H9 (cell line): Measurements from ENCODE around the gene RANBP3. TPM values are rescaled to one million over a fixed set of nuclear protein-coding genes. Genes with fewer than 3 reads are reported as not detected.

Experiments used
- DNase-seq: peaks from one replicate; pipeline ENCODE4 v3.0.0-alpha.2; 2017
- H2AFZ ChIP-seq: one replicate; pipeline ENCODE4 v1.6.1; 2013; ENCODE audit warnings: mild to moderate bottlenecking, low read length, control low read depth, moderate library complexity
- H2AK5ac ChIP-seq: 2 replicates; pipeline ENCODE4 v1.6.1; 2013; ENCODE audit warnings: low read length, control low read depth, mixed read lengths; ENCODE audit not compliant: insufficient read length
- H2BK120ac ChIP-seq: one replicate; pipeline ENCODE4 v1.6.1; 2013; ENCODE audit warnings: low read depth, mild to moderate bottlenecking, low read length, control low read depth, inconsistent platforms; ENCODE audit not compliant: poor library complexity, severe bottlenecking
- H2BK12ac ChIP-seq: 2 replicates; pipeline ENCODE4 v1.6.1; 2013; ENCODE audit warnings: low read length, control low read depth, mixed read lengths, low read depth; ENCODE audit not compliant: insufficient read length
- H2BK15ac ChIP-seq: 2 replicates; pipeline ENCODE4 v1.6.1; 2013; ENCODE audit warnings: low read depth, low read length, control low read depth
- H2BK20ac ChIP-seq: one replicate; pipeline ENCODE4 v1.6.1; 2013; ENCODE audit warnings: low read depth, mild to moderate bottlenecking, low read length, control low read depth, inconsistent platforms; ENCODE audit not compliant: poor library complexity, severe bottlenecking
- H2BK5ac ChIP-seq: 2 replicates; pipeline ENCODE4 v1.6.1; 2013; ENCODE audit warnings: low read length, control low read depth, mixed read lengths; ENCODE audit not compliant: insufficient read length
- H3K14ac ChIP-seq: 2 replicates; pipeline ENCODE4 v1.6.1; 2013; ENCODE audit warnings: low read length, control low read depth; ENCODE audit not compliant: insufficient read depth
- H3K18ac ChIP-seq: 2 replicates; pipeline ENCODE4 v1.6.1; 2013; ENCODE audit warnings: low read depth, mild to moderate bottlenecking, mixed read lengths, low read length, control low read depth; ENCODE audit not compliant: insufficient read length
- H3K23ac ChIP-seq: 2 replicates; pipeline ENCODE4 v1.6.1; 2013; ENCODE audit warnings: low read length, control low read depth, mixed read lengths, low read depth; ENCODE audit not compliant: insufficient read length
- H3K23me2 ChIP-seq: 2 replicates; pipeline ENCODE4 v1.6.1; 2013; ENCODE audit warnings: low read depth, mild to moderate bottlenecking, mixed read lengths, low read length, control low read depth; ENCODE audit not compliant: insufficient read length, poor library complexity, severe bottlenecking
- H3K27ac ChIP-seq: 2 replicates; pipeline ENCODE4 v1.5.1; 2013; ENCODE audit warnings: low read length, control low read depth, mixed read lengths, low read depth; ENCODE audit not compliant: insufficient read length
- H3K27me3 ChIP-seq: 2 replicates; pipeline ENCODE4 v1.6.1; 2013; ENCODE audit warnings: low read length, control low read depth, inconsistent platforms; ENCODE audit not compliant: insufficient read depth
- H3K4ac ChIP-seq: 2 replicates; pipeline ENCODE4 v1.6.1; 2013; ENCODE audit warnings: low read depth, mild to moderate bottlenecking, control low read depth, inconsistent platforms, low read length, moderate library complexity
- H3K4me1 ChIP-seq: 2 replicates; pipeline ENCODE4 v1.6.1; 2013; ENCODE audit warnings: low read length, control low read depth, inconsistent platforms; ENCODE audit not compliant: insufficient read depth
- H3K4me2 ChIP-seq: 2 replicates; pipeline ENCODE4 v1.6.1; 2013; ENCODE audit warnings: low read length, control low read depth, mixed read lengths; ENCODE audit not compliant: insufficient read length, insufficient read depth
- H3K56ac ChIP-seq: 2 replicates; pipeline ENCODE4 v1.6.1; 2013; ENCODE audit warnings: low read depth, mild to moderate bottlenecking, mixed read lengths, low read length, control low read depth; ENCODE audit not compliant: insufficient read length
- H3K79me1 ChIP-seq: 2 replicates; pipeline ENCODE4 v1.6.1; 2013; ENCODE audit warnings: low read depth, mild to moderate bottlenecking, moderate library complexity, low read length, control low read depth, inconsistent platforms; ENCODE audit not compliant: insufficient read depth, poor library complexity, severe bottlenecking
- H3K79me2 ChIP-seq: 2 replicates; pipeline ENCODE4 v1.6.1; 2013; ENCODE audit warnings: low read length, control low read depth, inconsistent platforms; ENCODE audit not compliant: insufficient read depth
- H3K9ac ChIP-seq: 2 replicates; pipeline ENCODE4 v1.6.1; 2013; ENCODE audit warnings: low read length, control low read depth, mixed read lengths; ENCODE audit not compliant: insufficient read length; ENCODE audit errors: extremely low read depth
- H3K9me3 ChIP-seq: one replicate; pipeline ENCODE4 v1.6.1; 2013; ENCODE audit warnings: low read depth, low read length, inconsistent platforms; ENCODE audit not compliant: control insufficient read depth
- H3T11ph ChIP-seq: one replicate; pipeline ENCODE4 v1.6.1; 2013; ENCODE audit warnings: mild to moderate bottlenecking, low read length, control low read depth, inconsistent platforms
- H4K20me1 ChIP-seq: one replicate; pipeline ENCODE4 v1.6.1; 2013; ENCODE audit not compliant: control insufficient read depth, insufficient read length, insufficient read depth
- H4K5ac ChIP-seq: 2 replicates; pipeline ENCODE4 v1.6.1; 2013; ENCODE audit warnings: low read depth, mild to moderate bottlenecking, mixed read lengths, low read length, control low read depth; ENCODE audit not compliant: insufficient read length
- H4K8ac ChIP-seq: replicated peaks from 2 replicates; pipeline ENCODE4 v1.6.1; 2013; ENCODE audit warnings: low read length, control low read depth, mixed read lengths, low read depth; ENCODE audit not compliant: insufficient read length
- H4K91ac ChIP-seq: 2 replicates; pipeline ENCODE4 v1.6.1; 2013; ENCODE audit warnings: low read depth, mild to moderate bottlenecking, moderate library complexity, mixed read lengths, low read length, control low read depth; ENCODE audit not compliant: insufficient read length
- H3K27ac Mint-ChIP-seq, 3 experiments: 2 replicates in 2 of 3; 3 replicates in 1 of 3; pipeline ENCODE4 v1.8.0; 2020 to 2021; ENCODE audit warnings: mixed read lengths in 3 of 3, mild to moderate bottlenecking in 1 of 3, moderate library complexity in 1 of 3
- H3K27me3 Mint-ChIP-seq: 2 replicates; pipeline ENCODE4 v1.8.0; 2021; ENCODE audit warnings: low read depth, mild to moderate bottlenecking, moderate library complexity, mixed read lengths
- H3K36me3 Mint-ChIP-seq, 3 experiments: 2 replicates in 2 of 3; 3 replicates in 1 of 3; pipeline ENCODE4 v1.8.0; 2020 to 2021; ENCODE audit warnings: low read depth in 3 of 3, mixed read lengths in 3 of 3; ENCODE audit not compliant: insufficient read depth in 1 of 3
- H3K4me1 Mint-ChIP-seq, 2 experiments: 2 replicates each; pipeline ENCODE4 v1.8.0; 2020; ENCODE audit warnings: mixed read lengths in 2 of 2
- H3K4me3 Mint-ChIP-seq, 2 experiments: 2 replicates in 1 of 2; 3 replicates in 1 of 2; pipeline ENCODE4 v1.8.0; 2020 to 2021; ENCODE audit warnings: mild to moderate bottlenecking in 2 of 2, mixed read lengths in 2 of 2, moderate library complexity in 1 of 2
- H3K9me3 Mint-ChIP-seq, 2 experiments: 2 replicates in 1 of 2; 3 replicates in 1 of 2; pipeline ENCODE4 v1.8.0; 2020; ENCODE audit warnings: mild to moderate bottlenecking in 2 of 2, mixed read lengths in 2 of 2, moderate library complexity in 1 of 2
- CTCF ChIP-seq: fragments of 200-600 bp; sonication (generic); conservative IDR thresholded peaks from 3 replicates; pipeline ENCODE4 v1.8.0; 2021; ENCODE audit warnings: antibody characterized with exemption, mild to moderate bottlenecking
- WGBS: extraction: QIAGEN DNeasy Blood & Tissue Kit; methylation state at CpG from one replicate; pipeline ENCODE4 v1.1.7; 2013; ENCODE audit warnings: missing lambda C conversion rate, low lambda C conversion rate, mixed read lengths; ENCODE audit not compliant: insufficient read length; ENCODE audit errors: extremely low coverage; 5-methylcytosine and 5-hydroxymethylcytosine counted together
- total RNA-seq: library from RNA; stranded (reverse); gene quantifications from 2 replicates; pipeline ENCODE4 v1.2.1, GENCODE V29; 2021

RANBP3 gene
- total RNA-seq, 1 experiment from 2014 or later: 86.5 TPM

GRCh38 chr19:5950741-5951140, 27.2 kb downstream of the RANBP3 start:
- H3K27me3 ChIP-seq: no peaks in the 10 kb centered on the region
- DNase-seq: no peak
- H3K23me2 ChIP-seq: no peaks in the 10 kb centered on the region
- H2BK5ac ChIP-seq: no peak overlapping the region
- no peak overlapping the region for H3K9ac ChIP-seq
- H3K4me2 ChIP-seq: no peak overlapping the region
- no peak overlapping the region for H4K5ac ChIP-seq
- no peak overlapping the region for H3K4ac ChIP-seq
- H2AFZ ChIP-seq: no peak overlapping the region
- H2BK12ac ChIP-seq: no peak overlapping the region
- Mint-ChIP-seq H3K27me3 (peaks cover 1% of the 10 kb centered on the region), H3K4me3 (no peak overlapping the region), H3K9me3 (no peaks in the 10 kb centered on the region), H3K36me3 (peaks cover 5 to 18% (median 10%) of the 10 kb centered on the region in 3 experiments), H3K4me1 (peaks cover 79 to 84% of the 10 kb centered on the region in 2 experiments), H3K27ac (no peak overlapping the region)
- H3K4me1 ChIP-seq: peaks cover 27% of the 10 kb centered on the region
- H2BK15ac ChIP-seq: no peak overlapping the region
- H3K27ac ChIP-seq: no peak overlapping the region
- no CpG with 5 or more reads among the region's 3 CpGs for WGBS
- no peak overlapping the region for H4K8ac ChIP-seq
- no peak overlapping the region for H2BK20ac ChIP-seq
- no peak overlapping the region for H2BK120ac ChIP-seq
- no peaks in the 10 kb centered on the region for H3K9me3 ChIP-seq
- no peak overlapping the region for H3K23ac ChIP-seq
- H3K18ac ChIP-seq: no peak overlapping the region
- no peak for TF ChIP-seq CTCF
- no peak overlapping the region for H3T11ph ChIP-seq
- H3K79me1 ChIP-seq: peaks cover 10% of the 10 kb centered on the region
- H2AK5ac ChIP-seq: no peak overlapping the region
- no peak overlapping the region for H3K14ac ChIP-seq
- peaks cover 3% of the 10 kb centered on the region; the same call in 1 of the 2 replicates for H3K79me2 ChIP-seq
- no peak overlapping the region for H3K56ac ChIP-seq
- H4K91ac ChIP-seq: no peak overlapping the region
- no peaks in the 10 kb centered on the region for H4K20me1 ChIP-seq
